OCI-LY7 (cell line): Measurements from ENCODE around the gene PERP.

Experiments
- CTCF ChIP-seq: fragments of 200-600 bp; sonication (generic); conservative IDR thresholded peaks from 2 replicates; pipeline ENCODE4 v1.5.1; 2014; ENCODE audit warnings: mild to moderate bottlenecking, antibody characterized with exemption, low read length, moderate library complexity, mixed read lengths
- EZH2phosphoT487 ChIP-seq: fragments of 200-600 bp; sonication (generic); IDR thresholded peaks from 2 replicates; pipeline ENCODE4 v1.6.1; 2018; ENCODE audit warnings: low read depth, borderline replicate concordance, mild to moderate bottlenecking, mixed run types, antibody characterized with exemption, low read length, moderate library complexity, mixed read lengths

- TF ChIP-seq CTCF, result no peak
- TF ChIP-seq EZH2phosphoT487, result no peak
These were observed 1.8 kb downstream of the PERP start for GRCh38 chr6:138105446-138105845.
